ELR (cell line): Measurements from ENCODE around the gene RMRP.
"Not testable (repeated sequence)": the region's sequence is repeated elsewhere in the genome, so short reads cannot be mapped to it uniquely, and the experiment has no call there.

ENCODE experiments used
- DNase-seq: peaks from one replicate; pipeline ENCODE4 v3.0.0-alpha.2; 2015; ENCODE audit warnings: low read depth

Gene RMRP

GRCh38 chr9:35664531-35665470 lies 7.0 kb upstream of the RMRP start, which contains the start of gene ARHGEF39:
TSS of gene ARHGEF39 (minus strand) at chr9:35665195. CDS start at chr9:35665169, 26 bp downstream.
- DNase-seq = peak; percentile 88

DNA sequence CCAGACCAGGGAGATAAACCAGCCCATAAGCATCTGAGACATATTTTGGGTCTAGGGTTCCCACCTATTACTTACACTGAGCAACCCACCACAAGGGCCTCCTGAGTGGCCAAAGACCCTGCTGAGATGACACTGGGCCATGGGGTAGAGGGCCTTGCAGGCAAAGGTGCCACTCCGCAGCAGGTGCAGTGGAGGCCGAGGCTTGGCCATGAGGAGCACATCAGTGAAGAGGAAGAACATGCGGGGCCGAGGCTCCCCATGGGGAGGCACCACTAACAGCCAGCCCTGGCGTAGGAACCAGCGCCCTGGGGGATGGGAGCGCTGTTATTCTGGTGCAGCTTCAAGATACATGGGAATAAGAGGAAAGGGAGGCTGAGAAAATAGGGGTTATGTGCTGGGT lies 4.6 kb upstream of the RMRP start:
- DNase-seq = no peak

DNA sequence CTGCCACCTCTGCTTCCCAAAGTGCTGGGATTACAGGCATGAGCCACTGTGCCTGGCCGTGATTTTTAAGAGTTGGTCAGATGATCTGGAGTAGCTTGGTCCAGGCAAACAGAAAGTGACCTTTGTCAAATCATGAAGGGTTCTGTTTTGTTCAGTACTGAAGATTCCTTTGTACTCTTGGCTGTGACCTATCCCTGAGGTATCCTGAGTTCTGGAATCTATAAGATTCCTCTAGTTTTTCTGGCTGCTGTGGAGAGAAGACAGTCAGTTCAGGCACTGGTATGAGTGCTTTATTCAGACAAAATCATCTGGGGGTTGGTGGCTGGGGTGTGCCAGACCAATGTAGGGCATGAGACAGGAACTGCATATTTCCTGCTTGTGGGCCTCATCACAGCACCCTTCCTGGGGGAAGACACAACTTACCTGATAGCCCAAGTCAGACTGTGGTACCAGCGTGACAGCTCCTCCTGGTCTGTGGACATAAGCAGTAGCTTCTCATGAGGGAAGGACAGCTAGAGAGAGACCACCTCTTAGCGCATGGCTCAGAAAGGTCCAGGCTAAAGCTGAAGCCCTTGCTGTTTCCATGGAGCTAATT lies 4.0 kb upstream of the RMRP start:
- no peak for DNase-seq

DNA sequence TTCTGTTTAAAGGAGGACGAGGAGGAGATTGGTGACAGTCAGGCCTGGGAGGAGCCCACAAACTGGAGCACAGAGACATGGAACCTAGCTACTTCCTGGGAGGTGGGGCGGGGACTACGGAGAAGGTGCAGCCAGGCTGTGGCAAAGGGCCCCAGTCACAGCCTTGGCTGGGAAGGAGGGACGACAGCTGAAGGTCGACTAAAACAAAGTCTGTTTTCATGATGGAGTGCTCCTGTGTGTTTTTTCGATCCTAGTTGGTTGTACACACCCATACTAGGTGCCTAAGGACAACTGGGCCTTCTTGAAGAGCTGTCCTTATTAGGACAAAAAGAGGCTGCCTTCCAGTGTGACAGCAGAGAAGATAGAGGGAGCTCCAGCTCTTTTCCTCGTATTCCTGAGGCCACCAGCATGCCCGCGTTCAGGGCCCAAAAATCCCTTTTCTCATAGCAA lies 3.2 kb upstream of the RMRP start:
- DNase-seq = peak; percentile 46

DNA sequence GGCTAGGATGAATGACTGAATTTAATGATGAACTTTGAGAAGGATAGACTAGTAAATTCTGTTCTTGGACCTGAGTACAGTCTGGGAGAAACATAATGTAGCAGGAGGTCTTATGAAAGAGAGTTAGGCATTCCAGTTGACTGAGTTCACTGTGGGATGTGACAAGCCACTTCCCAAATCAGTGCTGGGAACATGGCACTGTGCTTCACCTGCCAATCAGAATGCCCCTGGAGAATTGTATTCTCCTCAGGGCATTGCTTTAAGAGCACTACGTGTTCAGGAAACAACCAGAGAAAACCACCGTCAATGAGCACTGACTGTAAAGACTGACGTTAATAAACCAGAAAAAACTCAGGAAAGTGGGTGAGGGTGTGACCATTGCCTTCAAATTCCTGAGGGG lies 1.5 kb upstream of the RMRP start:
- DNase-seq = peak; percentile 76

DNA sequence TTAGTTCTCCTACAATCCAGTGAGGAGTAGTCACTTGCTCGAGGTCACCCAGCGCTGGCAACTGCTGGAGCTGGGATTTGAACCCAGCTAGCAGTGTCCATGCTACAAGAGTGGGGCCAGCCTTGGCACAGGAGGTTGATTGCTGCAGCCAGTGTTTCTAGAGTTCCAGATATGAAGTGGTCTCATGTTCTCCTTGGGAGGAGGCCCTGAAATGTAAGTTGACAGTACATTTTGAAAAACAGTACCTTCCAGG lies 1.1 kb upstream of the RMRP start:
- peak; percentile 81 for DNase-seq

GRCh38 chr9:35658137-35658967 lies 533 bp upstream of the RMRP start, which contains the start of gene CCDC107:
TSS of gene CCDC107 (plus strand) at chr9:35658292. CDS start at chr9:35658380, 88 bp downstream.
- DNase-seq = peak; percentile 86

DNA sequence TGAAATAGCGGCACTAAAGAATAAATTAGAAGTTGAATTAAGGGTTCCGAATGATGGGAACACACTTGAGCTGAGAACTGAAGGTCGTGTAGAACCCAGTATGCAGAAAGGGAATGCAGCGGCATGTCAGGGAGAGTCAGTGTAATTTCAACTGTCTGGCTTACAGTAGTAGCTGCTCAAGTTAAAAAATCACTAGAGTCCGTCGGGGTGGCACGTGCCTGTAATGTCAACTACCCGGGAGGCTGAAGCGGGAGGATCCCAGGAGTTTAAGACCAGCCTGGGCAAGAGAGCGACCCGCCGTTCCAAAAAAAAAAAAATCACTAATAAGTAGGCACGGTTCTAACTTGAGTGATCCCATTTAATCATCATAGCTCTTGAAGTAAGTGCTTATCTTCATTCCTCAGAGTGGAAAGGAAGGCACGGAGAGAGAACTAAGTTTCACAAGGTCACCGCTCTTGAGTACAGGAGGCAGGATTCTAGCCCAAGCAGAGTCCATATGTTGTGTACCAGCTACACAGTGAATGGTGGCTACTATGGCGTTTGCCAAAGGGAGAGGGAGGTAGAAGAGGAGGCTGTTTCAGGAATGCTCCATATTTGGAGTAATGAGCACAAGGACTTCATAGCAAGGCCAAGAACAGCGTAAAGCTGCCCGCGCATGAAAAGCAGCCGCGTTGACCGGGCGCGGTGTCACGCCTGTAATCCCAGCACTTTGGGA lies 831 bp downstream of the RMRP start:
- no peak for DNase-seq

GRCh38 chr9:35656348-35656747 lies 1.5 kb downstream of the RMRP start:
- no peak for DNase-seq

- DNase-seq = no peak
These were observed 4.2 kb downstream of the RMRP start for GRCh38 chr9:35653611-35654010.

- DNase-seq = no peak
These were observed 5.0 kb downstream of the RMRP start for GRCh38 chr9:35652829-35653209.

DNA sequence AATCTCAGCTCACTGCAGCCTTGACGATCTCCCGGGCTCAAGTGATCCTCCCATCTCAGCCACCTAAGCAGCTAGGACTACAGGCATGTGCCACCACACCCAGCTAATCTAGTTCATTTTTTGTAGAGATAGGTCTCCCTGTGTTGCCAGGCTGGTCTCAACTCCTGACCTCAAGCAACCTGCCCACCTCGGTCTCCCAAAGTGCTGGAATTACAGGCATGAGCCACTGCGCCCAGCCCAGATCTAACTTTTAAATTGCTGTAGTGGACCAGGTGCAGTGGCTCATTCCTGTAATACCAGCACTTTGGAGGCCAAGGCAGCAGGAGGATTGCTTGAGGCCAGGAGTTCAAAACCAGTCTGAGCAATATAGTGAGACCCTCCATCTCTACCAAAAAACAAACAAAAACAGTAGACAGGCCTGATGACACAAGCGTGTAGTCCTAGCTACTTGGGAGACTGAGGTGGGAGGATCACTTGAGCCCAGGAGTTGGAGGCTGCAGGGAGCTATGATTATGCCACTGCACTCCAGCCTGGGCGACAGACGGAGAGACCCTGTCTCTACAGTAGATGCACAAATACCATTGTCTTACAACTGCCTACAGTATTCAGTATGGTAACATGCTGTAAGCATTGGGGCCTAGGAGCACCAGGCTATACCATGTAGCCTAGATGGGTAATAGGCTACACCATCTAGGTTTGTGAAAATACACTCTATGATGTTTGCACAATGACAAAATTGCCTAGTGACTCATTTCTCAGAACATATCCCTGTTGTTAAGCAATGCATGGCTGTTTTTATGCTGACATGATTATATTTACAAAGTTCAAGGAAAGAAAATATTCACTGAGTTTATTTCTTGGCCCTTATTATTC lies 5.6 kb downstream of the RMRP start:
- peak; percentile 56 for DNase-seq

- no peak for DNase-seq
These were observed 7.3 kb downstream of the RMRP start, which contains the start of gene SIT1 for GRCh38 chr9:35650341-35651158. TSS of gene SIT1 (minus strand) at chr9:35650931. CDS start at chr9:35650853, 78 bp downstream.

DNA sequence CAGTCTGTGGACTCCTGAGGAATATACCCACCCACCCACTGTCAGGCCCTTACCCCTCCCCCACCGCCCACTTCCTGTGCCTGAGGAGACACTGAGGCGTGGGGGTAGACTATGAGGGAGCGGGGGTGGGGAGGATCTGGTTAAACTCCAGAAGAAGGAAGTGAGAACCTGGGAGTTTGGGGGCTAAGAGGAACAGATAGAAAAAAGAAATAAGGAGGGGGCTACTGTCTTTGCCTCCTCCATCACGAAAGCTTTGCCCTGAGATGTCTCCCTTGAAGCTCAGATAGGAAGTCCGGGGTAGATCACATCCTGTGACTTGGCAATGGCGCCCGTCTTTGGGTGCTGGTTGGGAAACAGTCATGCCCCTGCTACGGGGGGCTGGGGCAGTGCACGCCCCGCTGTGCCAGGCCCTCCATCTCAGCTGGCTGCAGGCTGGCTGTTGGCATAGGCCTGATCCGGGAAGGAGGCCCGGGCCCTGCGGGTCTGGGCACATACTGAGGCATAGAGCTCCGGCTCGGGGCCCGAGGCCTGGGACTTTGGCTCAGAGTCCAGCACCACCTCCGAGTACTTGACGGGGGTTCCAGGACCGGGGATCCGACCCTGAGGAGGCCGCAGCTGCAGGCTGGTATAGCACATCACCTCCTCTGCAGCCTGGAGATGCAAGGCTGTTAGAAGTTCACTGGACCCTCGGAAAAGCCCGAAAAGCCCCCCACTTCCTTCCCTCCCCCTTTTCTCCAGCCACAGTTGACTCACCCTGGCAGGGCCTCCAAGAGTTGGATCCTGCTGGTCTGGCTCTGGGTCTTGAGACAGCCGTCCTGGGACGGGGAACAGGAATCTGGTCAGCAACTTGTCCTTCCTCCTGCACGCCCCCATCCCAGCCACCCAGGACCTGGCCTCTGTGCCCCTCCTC lies 8.1 kb downstream of the RMRP start:
- no peak for DNase-seq

DNA sequence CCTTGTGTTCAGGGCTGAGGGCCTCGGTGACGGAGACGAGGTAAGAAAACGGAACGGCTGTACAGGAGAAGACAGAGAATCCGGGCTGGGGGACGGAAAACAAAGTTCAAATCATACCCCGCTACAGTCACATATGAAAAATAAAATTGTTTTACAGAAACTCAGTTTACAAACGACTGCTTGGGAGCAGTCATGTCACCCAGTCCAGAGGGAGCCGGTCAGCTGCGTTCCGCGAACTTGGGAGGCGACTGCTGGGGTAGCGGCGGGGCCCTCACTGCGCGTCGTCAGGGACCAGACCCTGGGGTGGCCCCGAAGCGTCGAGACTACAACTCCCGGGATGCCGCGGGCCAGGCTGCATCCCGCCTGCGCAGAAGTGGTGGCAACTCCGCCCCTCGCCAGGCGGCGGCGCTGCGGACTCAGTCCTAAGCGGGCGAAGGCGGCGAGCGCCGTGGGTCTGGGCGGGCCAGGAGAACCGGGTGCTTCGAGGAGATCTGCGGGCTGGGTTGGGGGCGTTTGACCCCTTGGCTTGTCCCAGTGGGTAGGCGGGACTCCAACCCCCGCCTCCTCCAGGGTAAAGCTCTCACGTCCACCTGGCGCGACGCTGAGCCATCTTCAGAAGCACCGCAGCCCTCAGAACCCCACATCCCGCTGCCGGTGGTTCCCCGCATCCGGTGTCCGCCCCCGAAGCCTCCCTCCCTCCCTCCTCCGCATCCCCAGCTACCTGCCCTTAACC lies 11.1 kb downstream of the RMRP start:
- DNase-seq = peak; percentile 92

DNA sequence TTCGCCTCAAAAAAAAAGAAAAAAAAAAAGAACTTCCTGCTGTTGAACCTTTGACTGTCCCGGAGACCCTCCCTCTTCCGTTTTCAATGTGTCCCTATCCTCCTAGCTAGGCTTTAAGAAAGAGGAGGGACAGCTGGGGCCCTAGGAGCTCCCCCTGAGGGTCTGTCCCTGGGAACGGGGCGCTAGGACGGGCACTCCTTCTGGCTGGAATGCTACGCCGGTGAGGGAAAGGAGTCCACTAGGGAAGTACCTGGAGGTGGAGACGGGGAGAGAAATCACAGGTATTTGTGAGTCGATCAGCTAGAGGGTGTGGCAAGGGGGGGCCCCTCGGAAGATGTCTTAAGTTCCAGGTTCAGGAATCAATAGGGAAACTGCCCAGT lies 11.7 kb downstream of the RMRP start:
- no peak for DNase-seq

GRCh38 chr9:35645736-35646135 lies 12.1 kb downstream of the RMRP start:
- not testable (repeated sequence) for DNase-seq

GRCh38 chr9:35643046-35643445 lies 14.8 kb downstream of the RMRP start:
- no peak for DNase-seq
